Measurements from ENCODE around the gene ZNF787.

Gene ZNF787

DNA sequence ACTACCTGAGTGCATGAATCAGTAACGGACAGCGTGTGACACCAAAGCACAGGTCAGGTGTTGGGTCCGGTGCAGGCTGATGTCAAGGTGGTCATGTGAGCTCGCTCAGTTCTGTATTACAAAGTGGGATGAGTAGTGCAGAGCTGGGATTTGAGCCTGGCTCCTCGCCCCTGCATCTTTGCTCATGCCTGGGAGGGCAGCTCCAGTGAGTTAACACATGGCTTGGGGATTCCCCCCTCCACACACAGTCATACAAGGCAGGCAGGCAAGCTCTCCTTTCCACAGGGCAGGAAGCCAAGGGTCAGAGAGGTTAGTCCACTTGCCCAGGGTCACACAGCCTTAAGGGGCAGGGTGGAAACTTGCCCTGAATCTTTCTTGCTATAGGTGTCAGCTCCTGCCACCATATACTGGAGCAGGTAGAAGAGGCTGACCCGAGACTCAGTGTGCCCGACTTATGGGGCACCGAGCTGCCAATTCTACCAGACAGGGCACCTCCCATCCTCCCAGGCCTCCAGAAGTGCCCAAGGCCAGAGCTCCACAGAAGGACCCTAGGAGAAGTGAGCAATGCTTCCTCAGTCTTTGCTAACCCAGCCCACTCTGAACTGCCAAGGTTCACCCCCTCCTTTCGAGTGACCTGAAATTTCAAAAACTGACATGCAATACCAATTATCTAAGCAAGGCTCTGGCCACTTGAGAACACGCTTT lies 35.4 kb downstream of the ZNF787 start:
- DNase-seq, result no peak

GRCh38 chr19:56084835-56085536 lies 36.1 kb downstream of the ZNF787 start:
- no peak for DNase-seq

- no peak for DNase-seq
Observed at GRCh38 chr19:56083668-56084067, 37.4 kb downstream of the ZNF787 start.

DNA sequence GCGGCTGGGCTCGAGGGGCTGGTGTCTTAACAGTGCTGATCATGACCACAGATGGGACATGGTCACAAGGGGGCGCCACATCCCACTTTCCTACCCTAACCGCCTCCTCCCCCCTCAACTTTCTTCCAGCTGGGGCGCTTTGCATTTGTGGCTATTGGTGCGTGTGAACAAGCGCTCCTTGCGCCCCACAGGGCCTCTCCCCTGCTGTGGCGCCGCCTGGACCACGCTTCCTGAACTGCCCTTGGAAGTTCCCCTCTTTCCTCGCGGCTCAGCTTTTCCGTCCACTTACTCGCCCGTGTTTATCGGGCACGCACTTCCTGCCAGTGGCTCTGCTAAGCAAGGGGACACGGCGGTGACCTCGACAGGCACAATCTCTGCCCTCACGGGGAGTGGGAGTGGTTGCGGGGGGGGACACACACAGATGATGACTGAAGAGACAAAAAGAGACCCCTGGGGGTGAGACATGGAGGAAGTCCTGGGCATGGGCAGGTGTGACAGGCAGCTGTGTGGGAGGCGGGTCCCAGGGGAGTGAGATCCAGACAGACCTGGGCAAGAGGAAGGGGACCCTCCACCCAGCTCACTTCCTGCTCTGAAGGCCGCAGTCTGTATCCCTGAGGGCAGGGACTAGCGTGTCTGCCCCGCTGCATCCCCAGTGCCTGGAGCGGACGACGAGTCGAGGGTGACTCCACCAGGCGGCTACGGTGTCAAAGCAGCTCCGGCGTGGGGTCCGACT lies 40.3 kb downstream of the ZNF787 start:
- DNase-seq, result peak; percentile 86

GRCh38 chr19:56079609-56080008 lies 41.5 kb downstream of the ZNF787 start:
- DNase-seq, result no peak

- DNase-seq, result peak; percentile 73
Observed at GRCh38 chr19:56076498-56076897, 44.6 kb downstream of the ZNF787 start.

DNA sequence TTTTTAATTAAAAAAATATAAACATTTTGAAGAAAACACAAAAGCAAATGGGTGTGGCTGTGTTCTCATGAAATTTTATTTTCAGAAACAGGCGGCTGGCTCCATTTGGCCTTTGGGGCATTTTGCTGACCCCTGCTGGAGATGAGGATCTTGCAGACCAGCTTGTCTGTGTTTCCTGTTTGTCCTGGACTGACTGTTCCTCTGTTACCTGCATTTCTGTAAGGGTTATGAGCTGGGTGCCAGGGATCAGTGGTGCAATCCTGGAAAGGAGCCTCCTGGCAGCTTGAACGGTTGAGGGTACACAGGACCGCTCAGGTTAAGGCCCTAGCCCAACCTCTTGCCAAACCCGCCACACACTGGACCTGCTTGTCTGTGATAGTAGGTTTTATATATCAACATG lies 49.9 kb downstream of the ZNF787 start:
- DNase-seq, result no peak

DNA sequence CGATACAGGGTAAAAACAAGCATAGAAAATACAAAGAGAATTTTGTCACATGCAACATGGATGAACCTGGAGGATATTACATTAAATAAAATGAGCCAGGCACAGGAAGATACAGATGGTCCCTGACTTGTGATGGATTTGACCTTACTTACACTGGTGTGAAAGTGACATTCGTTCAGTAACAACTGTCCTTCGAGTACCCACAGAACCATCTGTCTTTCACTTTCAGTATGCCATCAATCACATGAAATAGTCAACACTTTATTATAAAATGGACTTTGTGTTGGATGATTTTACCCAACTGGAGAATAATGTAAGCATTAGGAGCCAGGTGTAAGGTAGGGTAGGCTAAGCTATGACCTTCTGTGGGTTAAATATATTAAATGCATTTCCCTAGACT lies 51.5 kb downstream of the ZNF787 start:
- DNase-seq, result no peak

DNA sequence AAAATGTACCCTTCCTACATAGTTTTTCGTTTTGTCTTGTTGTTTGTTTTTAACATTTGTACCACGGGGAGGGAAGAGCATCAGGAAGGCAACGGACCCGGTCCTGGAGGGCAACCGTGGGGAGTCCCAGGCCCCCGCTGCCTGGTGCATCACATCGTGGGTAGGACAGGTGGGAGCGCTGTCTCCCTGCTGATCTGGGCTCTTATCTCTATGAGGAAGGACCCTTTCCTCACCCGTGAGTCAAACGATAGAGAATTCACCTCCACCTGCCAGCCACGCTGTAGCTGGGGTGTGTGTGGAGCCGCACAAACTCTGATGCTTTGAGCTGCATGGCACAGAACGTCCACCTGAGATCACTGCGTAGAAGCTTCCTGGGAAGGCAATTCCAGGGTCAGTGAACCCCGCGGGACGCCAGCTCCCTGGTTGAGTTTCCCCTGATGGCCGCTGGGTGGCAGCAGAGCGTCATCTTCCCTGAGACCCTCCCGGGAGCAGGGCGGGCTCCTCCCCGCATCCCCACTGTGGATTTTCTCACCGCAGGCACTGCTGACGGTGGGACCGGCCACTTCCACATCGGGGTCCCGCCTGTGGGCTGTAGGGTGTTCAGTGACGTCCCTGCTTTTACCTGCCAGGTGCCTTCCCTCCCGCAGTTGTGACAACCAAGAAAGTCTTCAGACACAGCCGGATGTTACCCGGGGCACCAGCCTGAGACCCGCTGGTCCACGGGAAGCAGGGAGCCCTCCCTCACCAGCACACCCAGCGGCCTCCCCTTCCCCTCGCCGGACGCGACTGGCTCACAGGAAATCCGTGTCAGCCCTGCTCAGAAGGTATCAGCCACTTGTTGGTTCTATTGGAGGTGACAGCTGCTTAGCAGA lies 54.7 kb downstream of the ZNF787 start:
- peak; percentile 79 for DNase-seq

- DNase-seq, result no peak
Observed at GRCh38 chr19:56053596-56053995, 67.5 kb downstream of the ZNF787 start.
